DND-41 (cell line): ENCODE data around the gene LIPT2.

Source experiments
- EZH2 ChIP-seq: IDR thresholded peaks from 3 replicates; pipeline ENCODE4 v1.6.1; 2012; ENCODE audit warnings: borderline replicate concordance, low read depth, mild to moderate bottlenecking, moderate library complexity, low read length, inconsistent platforms; ENCODE audit not compliant: severe bottlenecking
- TF ChIP-seq, protein P1 (sequence below): IDR thresholded peaks from 2 replicates; pipeline ENCODE4 v1.5.1; 2012; ENCODE audit warnings: borderline replicate concordance, low read length, moderate library complexity, mild to moderate bottlenecking; ENCODE audit not compliant: poor library complexity, severe bottlenecking; ENCODE audit errors: extremely low read depth

GRCh38 chr11:74470526-74470925 lies 23.0 kb downstream of the LIPT2 start:
- TF ChIP-seq, protein P1, sequence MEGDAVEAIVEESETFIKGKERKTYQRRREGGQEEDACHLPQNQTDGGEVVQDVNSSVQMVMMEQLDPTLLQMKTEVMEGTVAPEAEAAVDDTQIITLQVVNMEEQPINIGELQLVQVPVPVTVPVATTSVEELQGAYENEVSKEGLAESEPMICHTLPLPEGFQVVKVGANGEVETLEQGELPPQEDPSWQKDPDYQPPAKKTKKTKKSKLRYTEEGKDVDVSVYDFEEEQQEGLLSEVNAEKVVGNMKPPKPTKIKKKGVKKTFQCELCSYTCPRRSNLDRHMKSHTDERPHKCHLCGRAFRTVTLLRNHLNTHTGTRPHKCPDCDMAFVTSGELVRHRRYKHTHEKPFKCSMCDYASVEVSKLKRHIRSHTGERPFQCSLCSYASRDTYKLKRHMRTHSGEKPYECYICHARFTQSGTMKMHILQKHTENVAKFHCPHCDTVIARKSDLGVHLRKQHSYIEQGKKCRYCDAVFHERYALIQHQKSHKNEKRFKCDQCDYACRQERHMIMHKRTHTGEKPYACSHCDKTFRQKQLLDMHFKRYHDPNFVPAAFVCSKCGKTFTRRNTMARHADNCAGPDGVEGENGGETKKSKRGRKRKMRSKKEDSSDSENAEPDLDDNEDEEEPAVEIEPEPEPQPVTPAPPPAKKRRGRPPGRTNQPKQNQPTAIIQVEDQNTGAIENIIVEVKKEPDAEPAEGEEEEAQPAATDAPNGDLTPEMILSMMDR = no peak
- no peak for TF ChIP-seq EZH2
